A549 treated with AZD9567 at 1 μM for 4 hours (cell line): ENCODE results near the gene FOXE3. TPM values are rescaled to one million over a fixed set of nuclear protein-coding genes. Genes with fewer than 3 reads are reported as not detected.

ENCODE experiments used
- total RNA-seq: library from RNA; stranded (reverse); fragments of 200-300 nt; extraction: Qiagen RNA extraction; gene quantifications from 5 replicates; pipeline ENCODE4 v1.2.3, GENCODE V29; 2022; ENCODE audit not compliant: insufficient read depth

The FOXE3 gene
- 0.03 to 0.11 TPM (median 0.05 TPM) in 4 of 5 replicates, not detected in the other for total RNA-seq

GRCh38 chr1:47415728-47416318 is at the start of gene FOXE3:
TSS of gene FOXE3 (plus strand) at chr1:47416285. CDS start at chr1:47416316, 31 bp downstream.

GRCh38 chr1:47437447-47438164 is 21.5 kb downstream of the FOXE3 start, which contains the start of gene FOXD2:
TSS of gene FOXD2 (plus strand) at chr1:47438044. CDS start at chr1:47438136, 92 bp downstream.

Other genes with a start within 250 kb of the FOXE3 start
- gene PDZK1IP1, start 226.2 kb upstream of the FOXE3 start, total RNA-seq: 5.8 to 9.9 TPM (median 8.1 TPM) in 4 of 5 replicates, not detected in the other
- not detected in 5 replicates for gene TAL1, start 184.1 kb upstream of the FOXE3 start, total RNA-seq
- 9.9 to 21.2 TPM (median 10.6 TPM) in 5 replicates for gene STIL, start 102.1 kb upstream of the FOXE3 start, total RNA-seq
- gene CMPK1, start 82.5 kb upstream of the FOXE3 start, total RNA-seq: 55.5 to 83.0 TPM (median 67.0 TPM) in 5 replicates
- gene FOXD2, start 21.8 kb downstream of the FOXE3 start, total RNA-seq: 0.33 to 0.50 TPM (median 0.46 TPM) in 4 of 5 replicates, not detected in the other